Endothelial cell of umbilical vein (primary cell): ENCODE results near the gene GPR135. TPM values are rescaled to one million over a fixed set of nuclear protein-coding genes. Genes with fewer than 3 reads are reported as not detected.

Experiments
- BruUV-seq: library from RNA; stranded (reverse); fragments of 400-500 nt; replicated peaks from 2 replicates; lab custom pipeline; 2021; lab: Mats Ljungman, UMichigan
- CTCF ChIA-PET: fragments of 300-600, 350-600 bp; sonication (Branson Sonifier 250); formaldehyde crosslinking; loops from one replicate; lab custom pipeline; 2021; ENCODE audit warnings: antibody characterized with exemption, inconsistent platforms; lab: Charles Lee
- POLR2A ChIA-PET: fragments of 300-600, 350-600 bp; sonication (Branson Sonifier 250); formaldehyde crosslinking; loops from one replicate; lab custom pipeline; 2021; ENCODE audit warnings: antibody characterized with exemption, inconsistent platforms; lab: Charles Lee
- DNase-seq: peaks from one replicate; pipeline ENCODE4 v3.0.0-alpha.2; 2011; ENCODE audit warnings: low read depth, low spot score
- FAIRE-seq: peaks from 2 replicates; lab custom pipeline; 2011; peaks lifted over from hg19 to GRCh38; lab: Jason Lieb, UNC
- H2AFZ ChIP-seq: 2 replicates; pipeline ENCODE4 v1.6.0; 2012; ENCODE audit warnings: low read depth, low read length, control low read depth, inconsistent platforms
- H3K27ac ChIP-seq: 2 replicates; pipeline ENCODE4 v1.5.1; 2011; ENCODE audit warnings: low read depth, mild to moderate bottlenecking, control low read depth, low read length, moderate library complexity; ENCODE audit not compliant: insufficient read depth
- H3K27me3 ChIP-seq, 2 experiments: 2 replicates each; pipeline versions ENCODE4 v1.6.0 to v1.6.1; 2011; ENCODE audit warnings: low read length in 2 of 2, mixed read lengths in 1 of 2; ENCODE audit not compliant: control insufficient read depth in 2 of 2, insufficient read depth in 2 of 2
- H3K36me3 ChIP-seq, 2 experiments: 2 replicates in 1 of 2; 3 replicates in 1 of 2; pipeline ENCODE4 v1.5.1; 2011; ENCODE audit warnings: low read length in 2 of 2, mild to moderate bottlenecking in 1 of 2, moderate library complexity in 1 of 2; ENCODE audit not compliant: control insufficient read depth in 2 of 2, insufficient read depth in 2 of 2; ENCODE audit errors: extremely low read depth in 1 of 2
- H3K4me1 ChIP-seq: 3 replicates; pipeline ENCODE4 v1.5.1; 2011; ENCODE audit warnings: mild to moderate bottlenecking, low read length; ENCODE audit not compliant: control insufficient read depth, insufficient read depth; ENCODE audit errors: extremely low read depth
- H3K4me2 ChIP-seq: 2 replicates; pipeline ENCODE4 v1.6.1; 2011; ENCODE audit warnings: low read length, control low read depth, mixed read lengths; ENCODE audit not compliant: insufficient read depth
- H3K4me3 ChIP-seq, 3 experiments: fragments of 200-600 bp in 1 of 3; sonication (generic), shearing (Covaris generic) in 1 of 3; replicated peaks in 1 of 3; 2 replicates each; pipeline ENCODE4 v1.5.1; 2011 to 2016; ENCODE audit warnings: control low read depth in 3 of 3, low read length in 3 of 3, mild to moderate bottlenecking in 2 of 3, inconsistent platforms in 1 of 3, low read depth in 1 of 3, moderate library complexity in 1 of 3; ENCODE audit not compliant: insufficient read depth in 1 of 3
- H3K79me2 ChIP-seq: 2 replicates; pipeline ENCODE4 v1.6.0; 2012; ENCODE audit warnings: low read length, inconsistent platforms; ENCODE audit not compliant: control insufficient read depth, insufficient read depth
- H3K9ac ChIP-seq: replicated peaks from 2 replicates; pipeline ENCODE3; 2011; ENCODE audit warnings: low read length, control low read depth; ENCODE audit not compliant: insufficient read depth; ENCODE audit errors: extremely low read depth
- H3K9me1 ChIP-seq: replicated peaks from 3 replicates; pipeline ENCODE4 v1.6.0; 2011; ENCODE audit warnings: mild to moderate bottlenecking, low read length; ENCODE audit not compliant: control insufficient read depth, insufficient read depth; ENCODE audit errors: extremely low read depth
- H3K9me3 ChIP-seq: replicated peaks from 2 replicates; pipeline ENCODE4 v1.5.1; 2012; ENCODE audit warnings: low read length, inconsistent platforms; ENCODE audit not compliant: control insufficient read depth, insufficient read depth
- H4K20me1 ChIP-seq: replicated peaks from 2 replicates; pipeline ENCODE3; 2011; ENCODE audit warnings: mild to moderate bottlenecking, low read length; ENCODE audit not compliant: control insufficient read depth, insufficient read depth; ENCODE audit errors: extremely low read depth
- EZH2 ChIP-seq: IDR thresholded peaks from 2 replicates; pipeline ENCODE4 v1.6.1; 2012; ENCODE audit warnings: borderline replicate concordance, low read depth, mild to moderate bottlenecking, moderate library complexity, low read length, inconsistent platforms; ENCODE audit not compliant: severe bottlenecking
- FOS ChIP-seq: IDR thresholded peaks from 2 replicates; pipeline ENCODE4 v1.6.1; 2011; ENCODE audit warnings: mild to moderate bottlenecking, low read length, moderate library complexity, borderline replicate concordance; ENCODE audit not compliant: insufficient read depth
- GATA2 ChIP-seq: IDR thresholded peaks from 2 replicates; pipeline ENCODE4 v1.7.0; 2011; ENCODE audit warnings: low read depth, mild to moderate bottlenecking, moderate library complexity, mixed read lengths, low read length; ENCODE audit not compliant: insufficient read length, insufficient read depth
- JUN ChIP-seq: IDR thresholded peaks from 2 replicates; pipeline ENCODE4 v1.6.1; 2011; ENCODE audit warnings: borderline replicate concordance, low read depth; ENCODE audit not compliant: insufficient read length, insufficient read depth
- MAX ChIP-seq: IDR thresholded peaks from 2 replicates; pipeline ENCODE4 v1.6.1; 2011; ENCODE audit not compliant: insufficient read depth, insufficient read length
- MYC ChIP-seq: IDR thresholded peaks from one replicate; pipeline ENCODE4 v1.6.1; 2011; ENCODE audit warnings: mild to moderate bottlenecking, low read depth, low read length
- POLR2A ChIP-seq: IDR thresholded peaks from 2 replicates; pipeline ENCODE4 v1.6.1; 2012; ENCODE audit warnings: low read depth, mild to moderate bottlenecking, control low read depth, low read length
- POLR2AphosphoS5 ChIP-seq: IDR thresholded peaks from 2 replicates; pipeline ENCODE4 v1.6.1; 2012; ENCODE audit warnings: low read depth, mild to moderate bottlenecking, control low read depth, low read length, moderate library complexity; ENCODE audit not compliant: insufficient read depth
- dilution Hi-C: fragments of 300-500 bp; cut with MboI; formaldehyde crosslinking; loops from one replicate; pipeline ENCODE4 v1.15.0; 2019; ENCODE audit warnings: low sequenced_read_pairs; ENCODE audit not compliant: extremely low pct_ligation_motif_present
- intact Hi-C: fragments of 100-400 bp; cut with micrococcal nuclease; formaldehyde crosslinking; loops from one replicate; pipeline ENCODE4 v1.10.0; 2022
- polyA plus RNA-seq, 4 experiments: library from polyadenylated mRNA; depleted of rRNA in 3 of 4; stranded (reverse) in 3 of 4; unstranded in 1 of 4; fragments of >200 nt; gene quantifications; 2 replicates each; pipeline versions ENCODE4 v1.2.1 to v1.2.3, GENCODE V29; 2011 to 2012; ENCODE audit warnings: missing spikeins in 1 of 4
- total RNA-seq: library from RNA; stranded (reverse); gene quantifications from 2 replicates; pipeline ENCODE4 v1.2.3, GENCODE V29; 2021
- TF ChIP-seq, protein P1 (sequence below), 2 donors: IDR thresholded peaks; 1 replicate in 1 of 2; 2 replicates in 1 of 2; pipeline ENCODE4 v1.5.1; 2011; ENCODE audit warnings: low read length in 2 of 2, mild to moderate bottlenecking in 2 of 2, moderate library complexity in 2 of 2, control low read depth in 1 of 2, inconsistent platforms in 1 of 2, low read depth in 1 of 2; ENCODE audit not compliant: insufficient read depth in 1 of 2; ENCODE audit errors: extremely low read depth in 1 of 2

The GPR135 gene
- total and polyA plus RNA-seq, 2 donors (not counting 3 experiments of a cell fraction or from before 2014, with no cell fraction given): 0.80 to 3.4 TPM

DNA sequence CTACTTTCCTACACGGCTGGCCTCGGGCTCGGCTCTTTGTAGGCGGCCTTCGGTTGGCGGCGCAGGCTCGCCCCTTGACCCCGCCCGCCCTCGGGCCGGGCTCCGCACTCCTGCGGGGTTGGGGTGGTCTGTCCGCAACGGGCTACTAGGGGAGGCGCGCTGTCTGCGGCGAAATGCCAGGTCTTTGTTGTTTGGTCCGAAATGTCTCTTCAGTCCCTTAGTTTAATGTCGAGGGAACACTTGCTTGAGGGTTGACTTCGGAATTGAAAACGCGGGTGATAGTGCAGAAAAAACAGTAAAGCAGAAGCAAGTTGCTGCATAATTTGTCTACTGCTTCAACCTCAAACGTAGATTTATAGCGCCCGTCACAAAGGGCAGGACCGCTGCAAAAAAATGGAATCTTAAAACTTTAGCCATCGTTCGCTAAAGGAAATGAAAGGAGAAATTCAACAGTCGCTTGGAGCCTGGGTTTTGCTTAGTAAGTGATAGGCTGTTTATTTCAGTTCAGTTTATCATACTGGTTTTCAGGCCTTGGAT is 19.5 kb upstream of the GPR135 start:
- TF ChIP-seq GATA2 (no peak), JUN (no peak), EZH2 (no peak)
- Histone ChIP-seq H3K4me1 (peaks cover 31% of the 10 kb centered on the region), H3K27ac (peak overlapping the region; percentile 80), H3K4me3 (peak overlapping the region; percentile 70 to 98 (median 96)), H2AFZ (peak overlapping the region; percentile 93), H3K9me3 (no peaks in the 10 kb centered on the region), H4K20me1 (no peaks in the 10 kb centered on the region), H3K4me2 (peak overlapping the region; percentile 92), H3K9ac (peak overlapping the region; percentile 97), H3K27me3 (no peaks in the 10 kb centered on the region), H3K36me3 (peaks cover 3% of the 10 kb centered on the region in 2 experiments), H3K9me1 (no peaks in the 10 kb centered on the region), H3K79me2 (peaks cover 60% of the 10 kb centered on the region)
- POLR2A ChIA-PET: interaction anchor here (1.1 kb wide), 1 partner anchor 297 kb away, joined by 7 read pairs; the partner anchor contains the start of gene DAAM1
- CTCF ChIA-PET: interaction anchor here (0.7 to 2.5 kb wide), 10 partner anchors 11 to 413 kb away, joined by 3 to 24 read pairs (median 6); partner anchors contain the start of gene CCDC175
- intact Hi-C loops: loop anchor here (1.0 to 5.0 kb wide), 7 partner anchors 207 to 1057 kb away; partner anchors contain the start of genes KIAA0586, PCNX4, PPM1A and TIMM9
- TSS peak; percentile 57 for BruUV-seq
- FAIRE-seq (no peak), DNase-seq (no peak)
- dilution Hi-C loops: no loop called here

DNA sequence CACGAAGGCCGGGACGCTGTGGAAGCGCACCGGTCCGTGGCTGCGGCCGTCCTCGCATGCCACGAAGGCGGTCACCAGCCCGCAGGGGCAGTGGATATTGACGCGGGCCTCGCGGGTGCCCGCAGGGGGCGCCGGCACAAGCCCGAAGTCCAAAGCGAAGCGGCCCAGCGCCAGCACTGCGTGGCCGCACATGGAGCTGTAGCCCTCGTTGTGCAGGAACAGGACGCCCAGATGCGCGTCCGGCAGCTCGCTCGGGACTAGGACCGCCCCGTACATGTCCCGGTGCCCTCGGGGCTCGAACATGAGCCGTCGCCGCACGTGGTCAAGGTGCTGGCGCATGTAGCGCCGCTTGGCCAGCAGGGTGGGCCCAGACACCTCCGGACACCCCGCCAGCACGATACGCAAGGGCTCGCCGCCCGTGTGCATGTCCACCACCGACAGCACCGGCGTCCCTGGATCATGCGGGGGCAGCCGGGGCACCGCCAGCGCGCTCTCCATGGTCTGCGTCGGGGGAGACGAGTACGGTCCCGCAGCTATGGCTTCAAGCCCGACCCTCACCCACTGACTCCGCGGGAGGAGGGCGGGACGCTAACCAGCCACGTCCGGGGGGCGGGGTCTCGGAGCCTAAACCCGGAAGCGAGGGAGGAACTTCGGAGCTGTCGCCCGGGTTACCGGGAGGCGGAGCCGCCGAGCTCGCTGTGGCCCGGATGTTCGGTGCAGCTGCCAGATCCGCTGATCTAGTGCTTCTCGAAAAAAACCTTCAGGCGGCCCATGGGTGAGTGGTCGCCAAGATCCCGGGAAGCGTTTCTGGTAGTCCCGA is 18.8 kb upstream of the GPR135 start, which contains the start of the genes JKAMP and L3HYPDH:
JKAMP (plus strand) TSS at position 699 of the 820 bp plus-strand sequence; CDS start at position 772, 73 bp downstream.
L3HYPDH (minus strand) TSS at position 590 of the 820 bp plus-strand sequence; CDS start at position 498, 92 bp downstream.
- Histone ChIP-seq H3K4me3 (peak within 1 kb of the TSS; percentile 70 to 98 (median 96)), H3K27ac (peak within 1 kb of the TSS; percentile 80), H3K27me3 (no peaks in the 10 kb centered on the region), H4K20me1 (no peaks in the 10 kb centered on the region), H3K9ac (peak within 1 kb of the TSS; percentile 97), H3K36me3 (peaks cover 0 to 3% of the 10 kb centered on the region in 2 experiments), H3K9me1 (no peaks in the 10 kb centered on the region), H2AFZ (peak within 1 kb of the TSS; percentile 93), H3K4me2 (peak within 1 kb of the TSS; percentile 93), H3K9me3 (no peaks in the 10 kb centered on the region), H3K79me2 (peaks cover 60% of the 10 kb centered on the region), H3K4me1 (peaks cover 31% of the 10 kb centered on the region)
- TF ChIP-seq EZH2 (no peak), MYC (peak; percentile 77), MAX (peak; percentile 88), POLR2AphosphoS5 (peak; percentile 92), FOS (no peak), JUN (no peak), GATA2 (no peak), POLR2A (peak; percentile 92)
- TF ChIP-seq, protein P1, sequence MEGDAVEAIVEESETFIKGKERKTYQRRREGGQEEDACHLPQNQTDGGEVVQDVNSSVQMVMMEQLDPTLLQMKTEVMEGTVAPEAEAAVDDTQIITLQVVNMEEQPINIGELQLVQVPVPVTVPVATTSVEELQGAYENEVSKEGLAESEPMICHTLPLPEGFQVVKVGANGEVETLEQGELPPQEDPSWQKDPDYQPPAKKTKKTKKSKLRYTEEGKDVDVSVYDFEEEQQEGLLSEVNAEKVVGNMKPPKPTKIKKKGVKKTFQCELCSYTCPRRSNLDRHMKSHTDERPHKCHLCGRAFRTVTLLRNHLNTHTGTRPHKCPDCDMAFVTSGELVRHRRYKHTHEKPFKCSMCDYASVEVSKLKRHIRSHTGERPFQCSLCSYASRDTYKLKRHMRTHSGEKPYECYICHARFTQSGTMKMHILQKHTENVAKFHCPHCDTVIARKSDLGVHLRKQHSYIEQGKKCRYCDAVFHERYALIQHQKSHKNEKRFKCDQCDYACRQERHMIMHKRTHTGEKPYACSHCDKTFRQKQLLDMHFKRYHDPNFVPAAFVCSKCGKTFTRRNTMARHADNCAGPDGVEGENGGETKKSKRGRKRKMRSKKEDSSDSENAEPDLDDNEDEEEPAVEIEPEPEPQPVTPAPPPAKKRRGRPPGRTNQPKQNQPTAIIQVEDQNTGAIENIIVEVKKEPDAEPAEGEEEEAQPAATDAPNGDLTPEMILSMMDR (IDR thresholded peaks at IDR 0.05; ENCODE audit: extremely low read depth in 1 of 2, insufficient read depth in 1 of 2, low read depth in 1 of 2, low read length in 2 of 2): peak; percentile 62 to 85
- no TSS peak for BruUV-seq
- dilution Hi-C loops: no loop called here
- FAIRE-seq: peak; percentile 75
- ChIA-PET POLR2A (interaction anchor here (1.1 kb wide), 1 partner anchor 296 kb away, joined by 7 read pairs; the partner anchor contains the start of gene DAAM1), CTCF (interaction anchor here (0.6 to 2.5 kb wide), 16 partner anchors 10 to 414 kb away, joined by 3 to 24 read pairs (median 4); partner anchors contain the start of gene CCDC175)
- peak; percentile 96 for DNase-seq
- intact Hi-C loops: loop anchor here (1.0 to 5.0 kb wide), 10 partner anchors 77 to 1057 kb away; partner anchors contain the start of genes DAAM1, KIAA0586, PCNX4 and PPM1A
